ENCODE data around the gene SCGB1D4. TPM values are rescaled to one million over a fixed set of nuclear protein-coding genes. Genes with fewer than 3 reads are reported as not detected.
A peak's percentile ranks its signal among the peaks of the same experiment; 100 is the strongest.

Gene SCGB1D4
- total RNA-seq, 1 experiment from 2014 or later = not detected

DNA sequence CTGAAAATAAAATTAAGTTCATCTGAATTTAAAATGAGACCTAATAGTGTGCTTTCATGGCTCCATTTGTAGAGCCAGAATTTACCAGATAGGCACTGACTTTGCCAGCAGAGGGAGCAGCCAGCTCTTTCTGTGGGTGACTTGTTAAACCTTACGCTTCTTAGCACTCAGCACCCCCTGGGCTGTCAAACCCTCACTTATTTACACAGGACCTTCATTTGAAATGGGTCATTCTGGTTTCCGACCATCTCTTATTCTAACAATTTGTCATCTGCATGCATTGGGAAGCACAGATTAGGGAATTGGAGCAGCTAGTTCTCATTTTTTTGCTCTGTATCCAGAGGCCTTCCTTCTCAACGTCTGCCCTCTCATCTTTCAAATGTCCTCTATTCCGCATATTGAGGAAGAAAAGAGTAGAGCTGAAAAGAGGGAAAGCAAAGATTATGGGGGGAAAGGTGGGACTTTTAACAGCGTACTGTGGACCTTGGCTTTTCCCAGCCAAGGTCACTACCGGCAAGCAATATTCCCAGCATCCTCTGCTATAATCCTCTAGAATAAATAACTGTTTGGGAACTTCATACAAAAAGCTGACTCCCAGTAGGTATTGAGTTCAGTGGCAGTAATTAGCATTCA lies 41.5 kb upstream of the SCGB1D4 start:
- RAD21 ChIA-PET (ENCODE audit: low non-redundant PET in 1 of 2, low total read pairs in 2 of 2, uncharacterized antibody in 2 of 2, unreplicated experiment in 2 of 2) = no interaction called here
- Histone ChIP-seq H3K4me1 (ENCODE audit: control insufficient read depth in 1 of 2, insufficient read depth in 2 of 2, low read length in 2 of 2) (peaks cover 0 to 17% of the 10 kb centered on the region in 2 experiments; a peak in 2 of 4 replicates), H3K27me3 (ENCODE audit: insufficient read depth, low read length) (no peaks in the 10 kb centered on the region), H3K4me2 (ENCODE audit: low read length) (no peak overlapping the region), H3K27ac (ENCODE audit: low read depth, low read length) (no peak overlapping the region), H3K4me3 (replicated peaks in 1 of 2; ENCODE audit: low read depth in 1 of 2, low read length in 2 of 2) (no peak overlapping the region), H3K9me3 (ENCODE audit: control insufficient read depth in 1 of 2, insufficient read depth in 1 of 2, low read depth in 1 of 2, low read length in 2 of 2) (no peaks in the 10 kb centered on the region), H3K79me2 (ENCODE audit: insufficient read depth, low read length) (no peaks in the 10 kb centered on the region), H3K9me2 (ENCODE audit: insufficient read depth) (no peaks in the 10 kb centered on the region), H2AFZ (ENCODE audit: low read depth, low read length, poor library complexity, severe bottlenecking) (no peak overlapping the region), H3K9ac (ENCODE audit: low read length) (no peak overlapping the region), H3K36me3 (ENCODE audit: control insufficient read depth in 1 of 2, insufficient read depth in 2 of 2, low read length in 2 of 2) (0 out of 4 replicates have a peak, but pooled peaks cover 0 to 3% of the 10 kb centered on the region in 2 experiments), H4K20me1 (ENCODE audit: insufficient read depth) (no peaks in the 10 kb centered on the region)
- DNase-seq (ENCODE audit: low read depth, low spot score) (peak; percentile 19), ATAC-seq (no peak)
- POLR2A ChIA-PET = no interaction called here
- CTCF ChIA-PET = interaction anchor here (0.8 to 2.1 kb wide), 9 partner anchors 9 to 169 kb away, joined by 3 to 13 read pairs (median 5); no protein-coding TSS in a partner anchor
- BruUV-seq (replicated peaks) = no TSS peak
- TF ChIP-seq SRF (IDR thresholded peaks at IDR 0.05; ENCODE audit: low read depth) (no peak), POLR2AphosphoS5 (IDR thresholded peaks at IDR 0.05; ENCODE audit: low read depth, low read length) (no peak), ZFX (IDR thresholded peaks at IDR 0.05) (no peak), ELF1 (IDR thresholded peaks at IDR 0.05; ENCODE audit: borderline replicate concordance, low read depth) (no peak), YY1 (IDR thresholded peaks at IDR 0.05; ENCODE audit: extremely low read depth, insufficient replicate concordance, low read depth, low read length) (no peak), EZH2phosphoT487 (IDR thresholded peaks at IDR 0.05; ENCODE audit: borderline replicate concordance) (no peak), CEBPB (IDR thresholded peaks at IDR 0.05; ENCODE audit: low read depth) (no peak), EZH2 (IDR thresholded peaks at IDR 0.05) (no peak), JUND (IDR thresholded peaks at IDR 0.05) (no peak), CBX3 (IDR thresholded peaks at IDR 0.05; ENCODE audit: low read depth) (no peak), RAD21 (IDR thresholded peaks at IDR 0.05; ENCODE audit: low read depth) (peak; percentile 61), MAX (IDR thresholded peaks at IDR 0.05) (no peak), FOSL1 (IDR thresholded peaks at IDR 0.05; ENCODE audit: low read depth) (no peak)
- TF ChIP-seq, protein P1, sequence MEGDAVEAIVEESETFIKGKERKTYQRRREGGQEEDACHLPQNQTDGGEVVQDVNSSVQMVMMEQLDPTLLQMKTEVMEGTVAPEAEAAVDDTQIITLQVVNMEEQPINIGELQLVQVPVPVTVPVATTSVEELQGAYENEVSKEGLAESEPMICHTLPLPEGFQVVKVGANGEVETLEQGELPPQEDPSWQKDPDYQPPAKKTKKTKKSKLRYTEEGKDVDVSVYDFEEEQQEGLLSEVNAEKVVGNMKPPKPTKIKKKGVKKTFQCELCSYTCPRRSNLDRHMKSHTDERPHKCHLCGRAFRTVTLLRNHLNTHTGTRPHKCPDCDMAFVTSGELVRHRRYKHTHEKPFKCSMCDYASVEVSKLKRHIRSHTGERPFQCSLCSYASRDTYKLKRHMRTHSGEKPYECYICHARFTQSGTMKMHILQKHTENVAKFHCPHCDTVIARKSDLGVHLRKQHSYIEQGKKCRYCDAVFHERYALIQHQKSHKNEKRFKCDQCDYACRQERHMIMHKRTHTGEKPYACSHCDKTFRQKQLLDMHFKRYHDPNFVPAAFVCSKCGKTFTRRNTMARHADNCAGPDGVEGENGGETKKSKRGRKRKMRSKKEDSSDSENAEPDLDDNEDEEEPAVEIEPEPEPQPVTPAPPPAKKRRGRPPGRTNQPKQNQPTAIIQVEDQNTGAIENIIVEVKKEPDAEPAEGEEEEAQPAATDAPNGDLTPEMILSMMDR (IDR thresholded peaks at IDR 0.05 in 2 of 3, conservative IDR thresholded peaks at IDR 0.05 in 1 of 3; ENCODE audit: borderline replicate concordance in 1 of 3, insufficient read depth in 1 of 3, low read depth in 2 of 3, low read length in 2 of 3) = peak; percentile 57 to 72 (median 66)
- intact Hi-C loops (cut with micrococcal nuclease) = loop anchor here (1.0 kb wide), 1 partner anchor 38 kb away; no protein-coding TSS in a partner anchor

All from HCT116 (cell line).